Measurements from ENCODE around the gene CSAG3.
"Not testable (repeated sequence)": the region's sequence is repeated elsewhere in the genome, so short reads cannot be mapped to it uniquely, and the experiment has no call there.

Gene CSAG3

DNA sequence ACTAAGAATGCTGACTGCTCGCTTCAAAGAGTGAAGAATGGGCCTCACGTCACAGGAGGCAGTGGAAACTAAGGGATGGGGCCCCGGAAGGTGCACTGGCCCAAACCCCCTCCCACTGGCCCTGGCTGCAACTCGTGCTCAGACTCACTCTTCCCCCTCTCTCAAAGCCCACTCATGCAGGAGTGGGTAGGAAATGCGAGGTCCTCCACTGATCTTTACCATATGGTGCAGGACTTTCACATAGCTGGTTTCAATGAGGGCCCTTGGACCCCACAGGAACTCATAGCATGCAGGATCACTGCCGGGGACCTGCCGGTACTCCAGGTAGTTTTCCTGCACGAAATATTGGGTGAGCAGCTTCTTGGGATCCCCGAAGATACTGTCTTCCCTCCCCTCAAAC lies 7.5 kb downstream of the CSAG3 start:
- ATAC-seq, H3K27ac Mint-ChIP-seq, H3K4me1 Mint-ChIP-seq, H3K27me3 Mint-ChIP-seq, H3K4me3 Mint-ChIP-seq, H3K9me3 Mint-ChIP-seq, DNase-seq: not testable (repeated sequence)

DNA sequence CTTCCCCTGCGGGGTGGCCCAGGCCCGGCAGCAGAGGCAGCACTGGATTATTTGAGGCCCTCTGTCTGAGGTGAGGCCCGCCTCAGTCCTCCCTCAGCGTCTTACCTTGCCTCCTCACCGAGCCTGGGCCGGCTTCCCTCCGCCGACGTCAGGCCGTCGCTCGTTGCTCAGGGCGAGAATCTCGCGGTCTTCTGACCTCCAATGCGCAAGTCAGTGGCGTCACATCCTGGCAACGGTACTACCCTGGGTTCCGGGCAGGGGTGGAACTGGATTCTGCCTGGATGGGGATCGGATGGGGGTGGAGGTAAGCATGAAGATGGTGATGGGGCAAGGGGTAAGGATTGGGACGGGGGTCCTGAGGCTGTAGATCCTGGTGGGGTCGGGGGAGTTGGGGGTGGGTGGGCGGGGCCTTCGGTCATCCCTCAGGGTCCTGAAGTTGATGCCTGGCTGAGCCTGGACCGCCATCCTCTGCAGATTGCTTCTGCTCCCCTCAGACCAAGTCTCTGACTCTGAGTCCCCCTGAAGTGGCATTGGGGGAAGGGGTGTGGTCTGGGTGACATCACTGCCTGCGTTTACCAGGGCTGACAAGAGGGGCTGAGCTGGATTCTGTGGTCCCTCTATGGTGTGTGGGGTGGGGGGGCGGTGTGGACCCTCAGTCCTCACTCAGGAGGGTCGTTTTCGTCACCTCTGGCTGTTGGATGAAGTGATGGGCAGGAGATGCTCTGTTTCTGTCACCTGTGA lies 10.7 kb downstream of the CSAG3 start, which contains the start of gene MAGEA6:
Gene MAGEA6, minus strand, starts transcription at position 141 of the 741 bp plus-strand sequence. CDS start 2,039 bp downstream, outside the sequence.
- DNase-seq, H3K4me3 Mint-ChIP-seq, ATAC-seq, H3K27ac Mint-ChIP-seq, H3K27me3 Mint-ChIP-seq, H3K9me3 Mint-ChIP-seq, H3K4me1 Mint-ChIP-seq: not testable (repeated sequence)

DNA sequence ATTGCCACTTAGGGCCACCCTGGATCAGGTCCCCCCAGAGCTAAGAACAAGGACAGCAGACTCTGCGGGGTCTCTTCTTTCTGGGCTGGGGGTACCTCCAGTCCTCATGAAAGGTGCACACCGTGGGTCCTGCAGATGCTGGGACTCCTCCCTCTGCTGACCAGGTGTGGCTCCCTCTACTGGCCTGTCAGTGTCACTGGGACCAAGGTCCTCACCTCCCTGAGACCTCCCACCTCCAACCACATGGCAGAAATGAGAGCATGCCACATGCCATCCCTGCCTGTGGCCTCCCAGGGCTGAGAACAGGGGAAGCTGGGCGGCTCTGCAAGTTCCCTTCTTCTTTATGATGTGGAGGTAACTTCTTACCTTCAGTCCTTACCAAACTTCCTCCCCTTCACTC lies 28.0 kb downstream of the CSAG3 start:
- not testable (repeated sequence) for H3K27ac Mint-ChIP-seq, H3K4me1 Mint-ChIP-seq, DNase-seq, H3K27me3 Mint-ChIP-seq, H3K9me3 Mint-ChIP-seq, H3K4me3 Mint-ChIP-seq
- ATAC-seq, result peak; percentile 69

DNA sequence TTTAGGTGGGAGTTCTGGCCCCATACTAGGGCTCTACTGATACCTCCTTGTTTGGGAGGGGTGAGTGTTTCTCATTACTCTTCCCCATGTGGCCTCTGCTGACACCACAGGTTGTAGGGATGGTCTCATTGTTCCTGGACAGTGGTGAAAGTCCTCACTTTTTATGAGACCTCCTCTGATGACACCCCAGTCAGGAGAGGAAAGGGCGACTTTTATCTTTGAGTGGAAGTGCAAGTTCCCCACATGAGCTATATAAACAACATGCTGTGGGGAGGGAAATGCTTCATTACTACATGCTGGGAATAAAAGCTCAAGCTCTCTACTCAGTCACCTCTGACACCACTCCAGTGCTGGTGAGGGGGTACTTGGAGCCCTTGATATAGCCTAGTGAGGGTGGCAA lies 39.9 kb downstream of the CSAG3 start:
- Mint-ChIP-seq H3K27ac (no peak overlapping the region), H3K9me3 (no peaks in the 10 kb centered on the region), H3K4me1 (no peaks in the 10 kb centered on the region), H3K27me3 (peaks cover 9% of the 10 kb centered on the region), H3K4me3 (no peak overlapping the region)
- DNase-seq (no peak), ATAC-seq (no peak)

DNA sequence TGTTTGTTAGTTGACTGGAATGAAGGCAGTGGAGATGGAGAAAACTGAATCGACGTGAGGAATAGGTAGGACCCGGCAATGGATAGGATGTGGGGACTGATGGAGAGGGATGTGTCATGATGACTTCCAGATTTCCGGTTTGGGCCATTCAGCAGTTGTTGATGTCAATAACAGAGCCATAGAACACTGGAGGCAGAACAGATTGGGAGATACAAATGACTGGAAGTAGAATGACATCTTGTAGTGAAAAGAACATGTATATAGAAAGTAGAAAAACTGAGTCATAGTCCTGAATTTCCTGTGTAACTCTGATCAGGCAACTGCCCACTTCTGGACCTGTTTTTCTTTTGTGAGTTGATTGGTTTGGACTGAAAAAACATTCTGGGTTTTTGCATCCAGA lies 47.0 kb downstream of the CSAG3 start:
- DNase-seq (no peak), ATAC-seq (no peak)
- H3K4me3 Mint-ChIP-seq, result no peak overlapping the region
- H3K4me1 Mint-ChIP-seq, result no peaks in the 10 kb centered on the region
- H3K27ac Mint-ChIP-seq, result no peak overlapping the region
- H3K9me3 Mint-ChIP-seq, result no peaks in the 10 kb centered on the region
- peaks cover 9% of the 10 kb centered on the region for H3K27me3 Mint-ChIP-seq
